Measurements from ENCODE around the gene NGEF.

Gene NGEF

GRCh38 chr2:233041722-233042323, 28.8 kb upstream of the NGEF start:
- no peaks in the 10 kb centered on the region for H3K79me2 ChIP-seq (ENCODE audit: insufficient read depth, low read length)
- peaks cover 6% of the 10 kb centered on the region for H3K27me3 ChIP-seq (ENCODE audit: insufficient read depth, low read length, poor library complexity)
- no peak overlapping the region for H3K9ac ChIP-seq (ENCODE audit: low read depth, low read length)
- no peak overlapping the region for H3K27ac ChIP-seq (ENCODE audit: low read length)
- TF ChIP-seq EZH2 (IDR thresholded peaks at IDR 0.05; ENCODE audit: borderline replicate concordance, low read depth, low read length, severe bottlenecking) (no peak), CTCF (IDR thresholded peaks at IDR 0.05; ENCODE audit: borderline replicate concordance, extremely low read depth, low read length, poor library complexity, severe bottlenecking) (no peak)
- no peak overlapping the region for H3K4me2 ChIP-seq (ENCODE audit: insufficient read depth, low read length)
- DNase-seq (no peak), ATAC-seq (ENCODE audit: insufficient read depth, low read depth) (no peak)
- no peaks in the 10 kb centered on the region for H3K4me1 ChIP-seq (ENCODE audit: insufficient read depth, low read length)
- H3K9me3 ChIP-seq (ENCODE audit: insufficient read depth, low read length, severe bottlenecking) = no peaks in the 10 kb centered on the region
- no peak overlapping the region for H3K4me3 ChIP-seq (ENCODE audit: low read depth in 1 of 2, low read length in 2 of 2)
- H3K36me3 ChIP-seq (ENCODE audit: insufficient read depth, low read length) = no peaks in the 10 kb centered on the region
- no peaks in the 10 kb centered on the region for H4K20me1 ChIP-seq (ENCODE audit: insufficient read depth, low read length)
- H2AFZ ChIP-seq (ENCODE audit: low read depth, low read length) = no peak overlapping the region

- Histone ChIP-seq H2AFZ (ENCODE audit: low read depth, low read length) (no peak overlapping the region), H4K20me1 (ENCODE audit: insufficient read depth, low read length) (no peaks in the 10 kb centered on the region), H3K9me3 (ENCODE audit: insufficient read depth, low read length, severe bottlenecking) (peaks cover 3% of the 10 kb centered on the region), H3K4me1 (ENCODE audit: insufficient read depth, low read length) (no peaks in the 10 kb centered on the region), H3K79me2 (ENCODE audit: insufficient read depth, low read length) (no peaks in the 10 kb centered on the region), H3K36me3 (ENCODE audit: insufficient read depth, low read length) (no peaks in the 10 kb centered on the region), H3K27ac (ENCODE audit: low read length) (no peak overlapping the region), H3K4me2 (ENCODE audit: insufficient read depth, low read length) (no peak overlapping the region), H3K9ac (ENCODE audit: low read depth, low read length) (no peak overlapping the region), H3K4me3 (ENCODE audit: low read depth in 1 of 2, low read length in 2 of 2) (no peak overlapping the region), H3K27me3 (ENCODE audit: insufficient read depth, low read length, poor library complexity) (peaks cover 6% of the 10 kb centered on the region)
- no peak for DNase-seq
- ATAC-seq (ENCODE audit: insufficient read depth, low read depth) = no peak
- TF ChIP-seq CTCF (IDR thresholded peaks at IDR 0.05; ENCODE audit: borderline replicate concordance, extremely low read depth, low read length, poor library complexity, severe bottlenecking) (no peak), EZH2 (IDR thresholded peaks at IDR 0.05; ENCODE audit: borderline replicate concordance, low read depth, low read length, severe bottlenecking) (no peak)
Observed at GRCh38 chr2:233040571-233040970, 27.5 kb upstream of the NGEF start.

- no peaks in the 10 kb centered on the region for H4K20me1 ChIP-seq (ENCODE audit: insufficient read depth, low read length)
- H3K36me3 ChIP-seq (ENCODE audit: insufficient read depth, low read length) = no peaks in the 10 kb centered on the region
- peaks cover 4% of the 10 kb centered on the region for H3K9me3 ChIP-seq (ENCODE audit: insufficient read depth, low read length, severe bottlenecking)
- no peak overlapping the region for H3K4me2 ChIP-seq (ENCODE audit: insufficient read depth, low read length)
- H3K27ac ChIP-seq (ENCODE audit: low read length) = no peak overlapping the region
- H3K4me3 ChIP-seq (ENCODE audit: low read depth in 1 of 2, low read length in 2 of 2) = no peak overlapping the region
- H3K27me3 ChIP-seq (ENCODE audit: insufficient read depth, low read length, poor library complexity) = peaks cover 6% of the 10 kb centered on the region
- no peaks in the 10 kb centered on the region for H3K4me1 ChIP-seq (ENCODE audit: insufficient read depth, low read length)
- DNase-seq = no peak
- no peak for TF ChIP-seq EZH2 (IDR thresholded peaks at IDR 0.05; ENCODE audit: borderline replicate concordance, low read depth, low read length, severe bottlenecking)
- no peak for TF ChIP-seq CTCF (IDR thresholded peaks at IDR 0.05; ENCODE audit: borderline replicate concordance, extremely low read depth, low read length, poor library complexity, severe bottlenecking)
- H3K79me2 ChIP-seq (ENCODE audit: insufficient read depth, low read length) = no peaks in the 10 kb centered on the region
- ATAC-seq (ENCODE audit: insufficient read depth, low read depth) = no peak
- H3K9ac ChIP-seq (ENCODE audit: low read depth, low read length) = no peak overlapping the region
- no peak overlapping the region for H2AFZ ChIP-seq (ENCODE audit: low read depth, low read length)
Observed at GRCh38 chr2:233039846-233040530, 26.9 kb upstream of the NGEF start.
